SK-N-SH treated with all-trans-retinoic acid at 6 μM for 48 hours (cell line): ENCODE data around the gene TMEM192.
A peak's percentile ranks its signal among the peaks of the same experiment; 100 is the strongest.

Experiments used
- ATAC-seq: fragments of 200-7000 bp; cut with Tn5 transposase; 3 replicates; pipeline ENCODE4 v1.9.1; 2020; ENCODE audit warnings: mild to moderate bottlenecking, moderate library complexity
- ARNTL ChIP-seq: fragments of 450-650 bp; formaldehyde crosslinking; IDR thresholded peaks from 2 replicates; pipeline ENCODE4 v1.5.0; 2020; ENCODE audit warnings: low read depth, mild to moderate bottlenecking, moderate library complexity, borderline replicate concordance
- BACH2 ChIP-seq: fragments of 250-450 bp; sonication (Bioruptor Pico); IDR thresholded peaks from 2 replicates; pipeline ENCODE4 v1.9.0; 2021; ENCODE audit warnings: mild to moderate bottlenecking, borderline replicate concordance
- CSDC2 ChIP-seq: fragments of 250-450 bp; sonication (Bioruptor Pico); IDR thresholded peaks from 2 replicates; pipeline ENCODE4 v1.5.0; 2020; ENCODE audit warnings: mild to moderate bottlenecking, moderate library complexity
- ESRRG ChIP-seq: fragments of 250-450 bp; sonication (Bioruptor Pico); IDR thresholded peaks from 2 replicates; pipeline ENCODE4 v1.6.1; 2021; ENCODE audit warnings: mild to moderate bottlenecking
- GLIS3 ChIP-seq: fragments of 250-450 bp; sonication (Bioruptor Pico); IDR thresholded peaks from 2 replicates; pipeline ENCODE4 v1.5.0; 2020; ENCODE audit warnings: mild to moderate bottlenecking, moderate library complexity
- ISL1 ChIP-seq: fragments of 250-450 bp; sonication (Bioruptor Pico); IDR thresholded peaks from 2 replicates; pipeline ENCODE4 v2.1.2; 2022; ENCODE audit warnings: mild to moderate bottlenecking, moderate library complexity
- OSR1 ChIP-seq: fragments of 250-450 bp; sonication (Bioruptor Pico); IDR thresholded peaks from 2 replicates; pipeline ENCODE4 v1.8.0; 2022; ENCODE audit warnings: moderate library complexity, mild to moderate bottlenecking, inconsistent platforms
- PPARA ChIP-seq: fragments of 250-450 bp; sonication (Bioruptor Pico); IDR thresholded peaks from 2 replicates; pipeline ENCODE4 v1.5.0; 2020; ENCODE audit warnings: mild to moderate bottlenecking, borderline replicate concordance
- RARB ChIP-seq: fragments of 250-450 bp; sonication (Bioruptor Pico); IDR thresholded peaks from 2 replicates; pipeline ENCODE4 v1.8.0; 2021; ENCODE audit warnings: mild to moderate bottlenecking, moderate library complexity
- SNAI2 ChIP-seq: fragments of 250-450 bp; sonication (Bioruptor Pico); IDR thresholded peaks from 2 replicates; pipeline ENCODE4 v1.5.0; 2020; ENCODE audit warnings: mild to moderate bottlenecking, moderate library complexity
- TCF4 ChIP-seq: fragments of 250-450 bp; sonication (Bioruptor Pico); IDR thresholded peaks from 2 replicates; pipeline ENCODE4 v1.8.0; 2021; ENCODE audit warnings: mild to moderate bottlenecking, moderate library complexity, borderline replicate concordance
- TSHZ2 ChIP-seq: fragments of 250-450 bp; sonication (Bioruptor Pico); IDR thresholded peaks from 2 replicates; pipeline ENCODE4 v1.5.0; 2020; ENCODE audit warnings: mild to moderate bottlenecking, moderate library complexity
- ZC3H10 ChIP-seq: fragments of 250-450 bp; sonication (Bioruptor Pico); IDR thresholded peaks from 2 replicates; pipeline ENCODE4 v1.5.1; 2021; ENCODE audit warnings: mild to moderate bottlenecking, moderate library complexity
- ZFP3 ChIP-seq: fragments of 250-450 bp; sonication (Bioruptor Pico); IDR thresholded peaks from 2 replicates; pipeline ENCODE4 v1.5.0; 2020; ENCODE audit warnings: mild to moderate bottlenecking, moderate library complexity
- ZFP30 ChIP-seq: fragments of 450-650 bp; formaldehyde crosslinking; IDR thresholded peaks from 2 replicates; pipeline ENCODE4 v1.5.0; 2022; ENCODE audit warnings: mild to moderate bottlenecking, moderate library complexity
- ZNF565 ChIP-seq: fragments of 450-650 bp; formaldehyde crosslinking; conservative IDR thresholded peaks from 2 replicates; pipeline ENCODE4 v1.5.0; 2020; ENCODE audit warnings: low read depth, mild to moderate bottlenecking, moderate library complexity
- ZNF70 ChIP-seq: fragments of 450-650 bp; formaldehyde crosslinking; IDR thresholded peaks from 2 replicates; pipeline ENCODE4 v1.5.0; 2020; ENCODE audit warnings: mild to moderate bottlenecking, moderate library complexity
- ZNF8 ChIP-seq: fragments of 450-650 bp; formaldehyde crosslinking; IDR thresholded peaks from 2 replicates; pipeline ENCODE4 v1.5.0; 2020; ENCODE audit warnings: mild to moderate bottlenecking, moderate library complexity
- TF ChIP-seq, protein P1 (sequence below): fragments of 250-450 bp; sonication (Bioruptor Pico); IDR thresholded peaks from 2 replicates; pipeline ENCODE4 v1.5.1; 2020; ENCODE audit warnings: low read depth, mild to moderate bottlenecking, moderate library complexity
- TF ChIP-seq, protein P2 (sequence below): fragments of 250-450 bp; sonication (Bioruptor Pico); IDR thresholded peaks from 2 replicates; pipeline ENCODE4 v1.5.1; 2021; ENCODE audit warnings: mild to moderate bottlenecking, moderate library complexity
- TF ChIP-seq, protein P3 (sequence below): fragments of 250-450 bp; sonication (Bioruptor Pico); IDR thresholded peaks from 2 replicates; pipeline ENCODE4 v1.8.0; 2021; ENCODE audit warnings: low read depth, mild to moderate bottlenecking, moderate library complexity, borderline replicate concordance

TMEM192 gene

GRCh38 chr4:165112368-165113121 is at the start of gene TMEM192:
TSS of gene TMEM192 (minus strand) at chr4:165112860. CDS start at chr4:165112773, 87 bp downstream.
- peak; percentile 97 for ATAC-seq
- TF ChIP-seq ZNF8 (CRISPR knock-in tag) (peak; percentile 66; the same call in 1 of the 2 replicates), ZFP3 (CRISPR knock-in tag) (0 out of 2 replicates have a peak, but pooled peaks have one; percentile 31), GLIS3 (CRISPR knock-in tag) (no peak)
- TF ChIP-seq, all 23 proteins: peak for 2

GRCh38 chr4:165158762-165159161 is 46.1 kb upstream of the TMEM192 start:
- TF ChIP-seq ZNF8 (CRISPR knock-in tag) (no peak), OSR1 (CRISPR knock-in tag) (no peak), ZNF565 (no peak), BACH2 (CRISPR knock-in tag) (no peak)
- TF ChIP-seq, protein P1, sequence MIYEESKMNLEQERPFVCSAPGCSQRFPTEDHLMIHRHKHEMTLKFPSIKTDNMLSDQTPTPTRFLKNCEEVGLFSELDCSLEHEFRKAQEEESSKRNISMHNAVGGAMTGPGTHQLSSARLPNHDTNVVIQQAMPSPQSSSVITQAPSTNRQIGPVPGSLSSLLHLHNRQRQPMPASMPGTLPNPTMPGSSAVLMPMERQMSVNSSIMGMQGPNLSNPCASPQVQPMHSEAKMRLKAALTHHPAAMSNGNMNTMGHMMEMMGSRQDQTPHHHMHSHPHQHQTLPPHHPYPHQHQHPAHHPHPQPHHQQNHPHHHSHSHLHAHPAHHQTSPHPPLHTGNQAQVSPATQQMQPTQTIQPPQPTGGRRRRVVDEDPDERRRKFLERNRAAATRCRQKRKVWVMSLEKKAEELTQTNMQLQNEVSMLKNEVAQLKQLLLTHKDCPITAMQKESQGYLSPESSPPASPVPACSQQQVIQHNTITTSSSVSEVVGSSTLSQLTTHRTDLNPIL (CRISPR knock-in tag): no peak
- TF ChIP-seq, protein P2, sequence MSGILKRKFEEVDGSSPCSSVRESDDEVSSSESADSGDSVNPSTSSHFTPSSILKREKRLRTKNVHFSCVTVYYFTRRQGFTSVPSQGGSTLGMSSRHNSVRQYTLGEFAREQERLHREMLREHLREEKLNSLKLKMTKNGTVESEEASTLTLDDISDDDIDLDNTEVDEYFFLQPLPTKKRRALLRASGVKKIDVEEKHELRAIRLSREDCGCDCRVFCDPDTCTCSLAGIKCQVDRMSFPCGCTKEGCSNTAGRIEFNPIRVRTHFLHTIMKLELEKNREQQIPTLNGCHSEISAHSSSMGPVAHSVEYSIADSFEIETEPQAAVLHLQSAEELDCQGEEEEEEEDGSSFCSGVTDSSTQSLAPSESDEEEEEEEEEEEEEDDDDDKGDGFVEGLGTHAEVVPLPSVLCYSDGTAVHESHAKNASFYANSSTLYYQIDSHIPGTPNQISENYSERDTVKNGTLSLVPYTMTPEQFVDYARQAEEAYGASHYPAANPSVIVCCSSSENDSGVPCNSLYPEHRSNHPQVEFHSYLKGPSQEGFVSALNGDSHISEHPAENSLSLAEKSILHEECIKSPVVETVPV (CRISPR knock-in tag): no peak
- ATAC-seq: no peak

- ATAC-seq: no peak
- TF ChIP-seq ARNTL (CRISPR knock-in tag): no peak
- no peak for TF ChIP-seq ZFP30 (CRISPR knock-in tag)
- no peak for TF ChIP-seq RARB
- TF ChIP-seq ZNF70 (CRISPR knock-in tag): no peak
- TF ChIP-seq BACH2 (CRISPR knock-in tag): no peak
- TF ChIP-seq ZNF565: no peak
- no peak for TF ChIP-seq PPARA (CRISPR knock-in tag)
- no peak for TF ChIP-seq GLIS3 (CRISPR knock-in tag)
- TF ChIP-seq SNAI2: no peak
- no peak for TF ChIP-seq OSR1 (CRISPR knock-in tag)
- TF ChIP-seq TCF4 (CRISPR knock-in tag): no peak
Observed at GRCh38 chr4:165156906-165157305, 44.2 kb upstream of the TMEM192 start.

DNA sequence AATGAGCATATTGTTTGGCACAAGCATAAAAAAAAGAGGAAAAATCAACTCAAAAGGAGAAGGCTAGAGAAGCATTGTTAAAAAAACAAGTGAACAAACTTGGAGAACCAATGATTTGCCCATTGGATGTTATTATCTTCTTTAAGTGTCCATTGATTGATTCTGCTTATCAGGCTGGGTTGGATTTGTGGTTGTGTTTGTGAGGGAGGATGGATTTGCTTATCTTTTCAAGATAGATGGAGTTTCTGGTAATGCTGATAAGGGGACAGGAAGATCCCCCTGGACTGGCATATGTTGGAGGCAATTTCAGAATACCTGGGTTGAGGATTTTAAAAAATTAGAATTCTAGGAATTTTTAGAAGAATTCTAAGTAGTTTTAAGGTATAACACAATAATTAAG is 41.8 kb upstream of the TMEM192 start:
- ATAC-seq: no peak
- TF ChIP-seq ZNF70 (CRISPR knock-in tag) (no peak), PPARA (CRISPR knock-in tag) (no peak), GLIS3 (CRISPR knock-in tag) (no peak), TSHZ2 (CRISPR knock-in tag) (no peak), ISL1 (CRISPR knock-in tag) (no peak), ESRRG (no peak), ZFP30 (CRISPR knock-in tag) (no peak), OSR1 (CRISPR knock-in tag) (no peak), ZC3H10 (CRISPR knock-in tag) (no peak), ZNF565 (no peak), ZNF8 (CRISPR knock-in tag) (no peak), CSDC2 (CRISPR knock-in tag) (no peak), ZFP3 (CRISPR knock-in tag) (no peak), RARB (no peak), ARNTL (CRISPR knock-in tag) (no peak), SNAI2 (no peak), BACH2 (CRISPR knock-in tag) (no peak)
- TF ChIP-seq, protein P3, sequence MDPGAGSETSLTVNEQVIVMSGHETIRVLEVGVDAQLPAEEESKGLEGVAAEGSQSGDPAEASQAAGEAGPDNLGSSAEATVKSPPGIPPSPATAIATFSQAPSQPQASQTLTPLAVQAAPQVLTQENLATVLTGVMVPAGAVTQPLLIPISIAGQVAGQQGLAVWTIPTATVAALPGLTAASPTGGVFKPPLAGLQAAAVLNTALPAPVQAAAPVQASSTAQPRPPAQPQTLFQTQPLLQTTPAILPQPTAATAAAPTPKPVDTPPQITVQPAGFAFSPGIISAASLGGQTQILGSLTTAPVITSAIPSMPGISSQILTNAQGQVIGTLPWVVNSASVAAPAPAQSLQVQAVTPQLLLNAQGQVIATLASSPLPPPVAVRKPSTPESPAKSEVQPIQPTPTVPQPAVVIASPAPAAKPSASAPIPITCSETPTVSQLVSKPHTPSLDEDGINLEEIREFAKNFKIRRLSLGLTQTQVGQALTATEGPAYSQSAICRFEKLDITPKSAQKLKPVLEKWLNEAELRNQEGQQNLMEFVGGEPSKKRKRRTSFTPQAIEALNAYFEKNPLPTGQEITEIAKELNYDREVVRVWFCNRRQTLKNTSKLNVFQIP (CRISPR knock-in tag): no peak
- TF ChIP-seq, protein P1 (CRISPR knock-in tag): no peak
- TF ChIP-seq, protein P2 (CRISPR knock-in tag): no peak
